ENCODE results near the gene EPN2. TPM values are rescaled to one million over a fixed set of nuclear protein-coding genes. Genes with fewer than 3 reads are reported as not detected.

The EPN2 gene
- total and polyA plus RNA-seq, 2 experiments from 2014 or later: 34.0 to 149 TPM

DNA sequence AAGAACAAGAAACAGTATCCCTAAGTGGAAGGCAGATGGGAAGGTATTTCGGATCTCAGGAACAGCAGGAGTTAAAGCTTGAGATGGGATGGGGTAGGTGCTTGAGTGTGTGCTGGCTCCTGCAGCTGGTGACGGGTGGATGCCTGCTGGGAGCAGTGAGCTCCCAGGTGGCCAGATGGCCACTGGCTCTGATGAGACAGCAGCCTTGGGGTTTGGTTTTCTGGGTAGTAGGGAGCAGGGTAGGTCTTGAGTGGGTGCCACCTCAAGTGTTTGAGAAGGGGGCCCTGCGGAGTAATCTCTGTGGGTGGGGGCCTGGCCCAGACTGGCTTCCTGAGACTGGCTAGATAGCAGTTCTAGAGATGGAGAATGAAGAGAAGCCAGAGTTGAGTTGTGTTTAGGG lies 10.3 kb downstream of the EPN2 start (continued):
- TF ChIP-seq, protein P1, sequence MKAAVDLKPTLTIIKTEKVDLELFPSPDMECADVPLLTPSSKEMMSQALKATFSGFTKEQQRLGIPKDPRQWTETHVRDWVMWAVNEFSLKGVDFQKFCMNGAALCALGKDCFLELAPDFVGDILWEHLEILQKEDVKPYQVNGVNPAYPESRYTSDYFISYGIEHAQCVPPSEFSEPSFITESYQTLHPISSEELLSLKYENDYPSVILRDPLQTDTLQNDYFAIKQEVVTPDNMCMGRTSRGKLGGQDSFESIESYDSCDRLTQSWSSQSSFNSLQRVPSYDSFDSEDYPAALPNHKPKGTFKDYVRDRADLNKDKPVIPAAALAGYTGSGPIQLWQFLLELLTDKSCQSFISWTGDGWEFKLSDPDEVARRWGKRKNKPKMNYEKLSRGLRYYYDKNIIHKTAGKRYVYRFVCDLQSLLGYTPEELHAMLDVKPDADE (IDR thresholded peaks at IDR 0.05): no peak
- TF ChIP-seq, protein P2, sequence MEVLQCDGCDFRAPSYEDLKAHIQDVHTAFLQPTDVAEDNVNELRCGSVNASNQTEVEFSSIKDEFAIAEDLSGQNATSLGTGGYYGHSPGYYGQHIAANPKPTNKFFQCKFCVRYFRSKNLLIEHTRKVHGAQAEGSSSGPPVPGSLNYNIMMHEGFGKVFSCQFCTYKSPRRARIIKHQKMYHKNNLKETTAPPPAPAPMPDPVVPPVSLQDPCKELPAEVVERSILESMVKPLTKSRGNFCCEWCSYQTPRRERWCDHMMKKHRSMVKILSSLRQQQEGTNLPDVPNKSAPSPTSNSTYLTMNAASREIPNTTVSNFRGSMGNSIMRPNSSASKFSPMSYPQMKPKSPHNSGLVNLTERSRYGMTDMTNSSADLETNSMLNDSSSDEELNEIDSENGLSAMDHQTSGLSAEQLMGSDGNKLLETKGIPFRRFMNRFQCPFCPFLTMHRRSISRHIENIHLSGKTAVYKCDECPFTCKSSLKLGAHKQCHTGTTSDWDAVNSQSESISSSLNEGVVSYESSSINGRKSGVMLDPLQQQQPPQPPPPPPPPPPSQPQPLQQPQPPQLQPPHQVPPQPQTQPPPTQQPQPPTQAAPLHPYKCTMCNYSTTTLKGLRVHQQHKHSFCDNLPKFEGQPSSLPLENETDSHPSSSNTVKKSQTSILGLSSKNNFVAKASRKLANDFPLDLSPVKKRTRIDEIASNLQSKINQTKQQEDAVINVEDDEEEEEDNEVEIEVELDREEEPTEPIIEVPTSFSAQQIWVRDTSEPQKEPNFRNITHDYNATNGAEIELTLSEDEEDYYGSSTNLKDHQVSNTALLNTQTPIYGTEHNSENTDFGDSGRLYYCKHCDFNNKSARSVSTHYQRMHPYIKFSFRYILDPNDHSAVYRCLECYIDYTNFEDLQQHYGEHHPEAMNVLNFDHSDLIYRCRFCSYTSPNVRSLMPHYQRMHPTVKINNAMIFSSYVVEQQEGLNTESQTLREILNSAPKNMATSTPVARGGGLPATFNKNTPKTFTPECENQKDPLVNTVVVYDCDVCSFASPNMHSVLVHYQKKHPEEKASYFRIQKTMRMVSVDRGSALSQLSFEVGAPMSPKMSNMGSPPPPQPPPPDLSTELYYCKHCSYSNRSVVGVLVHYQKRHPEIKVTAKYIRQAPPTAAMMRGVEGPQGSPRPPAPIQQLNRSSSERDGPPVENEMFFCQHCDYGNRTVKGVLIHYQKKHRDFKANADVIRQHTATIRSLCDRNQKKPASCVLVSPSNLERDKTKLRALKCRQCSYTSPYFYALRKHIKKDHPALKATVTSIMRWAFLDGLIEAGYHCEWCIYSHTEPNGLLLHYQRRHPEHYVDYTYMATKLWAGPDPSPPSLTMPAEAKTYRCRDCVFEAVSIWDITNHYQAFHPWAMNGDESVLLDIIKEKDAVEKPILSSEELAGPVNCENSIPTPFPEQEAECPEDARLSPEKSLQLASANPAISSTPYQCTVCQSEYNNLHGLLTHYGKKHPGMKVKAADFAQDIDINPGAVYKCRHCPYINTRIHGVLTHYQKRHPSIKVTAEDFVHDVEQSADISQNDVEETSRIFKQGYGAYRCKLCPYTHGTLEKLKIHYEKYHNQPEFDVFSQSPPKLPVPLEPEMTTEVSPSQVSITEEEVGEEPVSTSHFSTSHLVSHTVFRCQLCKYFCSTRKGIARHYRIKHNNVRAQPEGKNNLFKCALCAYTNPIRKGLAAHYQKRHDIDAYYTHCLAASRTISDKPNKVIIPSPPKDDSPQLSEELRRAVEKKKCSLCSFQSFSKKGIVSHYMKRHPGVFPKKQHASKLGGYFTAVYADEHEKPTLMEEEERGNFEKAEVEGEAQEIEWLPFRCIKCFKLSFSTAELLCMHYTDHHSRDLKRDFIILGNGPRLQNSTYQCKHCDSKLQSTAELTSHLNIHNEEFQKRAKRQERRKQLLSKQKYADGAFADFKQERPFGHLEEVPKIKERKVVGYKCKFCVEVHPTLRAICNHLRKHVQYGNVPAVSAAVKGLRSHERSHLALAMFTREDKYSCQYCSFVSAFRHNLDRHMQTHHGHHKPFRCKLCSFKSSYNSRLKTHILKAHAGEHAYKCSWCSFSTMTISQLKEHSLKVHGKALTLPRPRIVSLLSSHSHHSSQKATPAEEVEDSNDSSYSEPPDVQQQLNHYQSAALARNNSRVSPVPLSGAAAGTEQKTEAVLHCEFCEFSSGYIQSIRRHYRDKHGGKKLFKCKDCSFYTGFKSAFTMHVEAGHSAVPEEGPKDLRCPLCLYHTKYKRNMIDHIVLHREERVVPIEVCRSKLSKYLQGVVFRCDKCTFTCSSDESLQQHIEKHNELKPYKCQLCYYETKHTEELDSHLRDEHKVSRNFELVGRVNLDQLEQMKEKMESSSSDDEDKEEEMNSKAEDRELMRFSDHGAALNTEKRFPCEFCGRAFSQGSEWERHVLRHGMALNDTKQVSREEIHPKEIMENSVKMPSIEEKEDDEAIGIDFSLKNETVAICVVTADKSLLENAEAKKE (CRISPR knock-in tag; IDR thresholded peaks at IDR 0.05): no peak
- TF ChIP-seq EZH2phosphoT487 (IDR thresholded peaks at IDR 0.05; ENCODE audit: unreplicated experiment): no peak
- TF ChIP-seq CREB1 (CRISPR knock-in tag; IDR thresholded peaks at IDR 0.05; ENCODE audit: low read depth): no peak

DNA sequence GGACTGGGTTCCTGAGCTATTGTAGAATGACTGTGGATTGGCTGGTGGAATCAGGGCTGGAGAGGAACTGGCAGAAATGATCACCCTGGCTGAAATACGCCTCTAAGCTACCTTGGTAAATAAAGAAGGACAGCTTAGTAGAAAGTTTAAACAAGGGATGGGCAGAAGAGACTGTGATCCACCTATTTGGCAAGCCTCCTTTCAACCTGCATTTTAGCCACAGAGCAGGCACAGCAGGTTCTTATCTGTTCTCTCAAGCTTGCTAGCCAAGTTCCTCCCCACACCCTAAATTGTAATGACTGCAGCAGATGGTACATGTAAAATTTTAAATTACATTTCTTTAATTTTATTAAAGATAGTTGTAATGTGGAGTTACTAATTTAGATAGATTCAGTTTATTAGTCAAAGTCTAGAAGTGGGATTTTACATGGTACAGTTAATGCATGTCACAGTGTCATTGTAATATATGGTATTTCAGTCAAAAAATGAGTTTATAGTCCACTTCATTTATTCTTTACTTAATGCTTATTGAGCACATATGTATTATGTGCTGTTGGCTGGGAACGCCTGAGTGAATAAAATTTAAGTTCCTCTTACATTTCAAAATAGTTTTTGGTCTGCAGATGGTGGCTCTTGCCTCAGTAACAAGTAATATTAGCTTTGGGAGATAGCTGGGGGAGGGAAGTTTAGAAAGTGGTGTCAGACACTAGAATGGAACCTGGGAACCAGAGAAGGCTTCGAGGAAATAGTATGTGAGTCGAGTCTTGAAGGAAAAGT lies 11.2 kb downstream of the EPN2 start:
- peaks cover 5% of the 10 kb centered on the region for H3K27me3 Mint-ChIP-seq (ENCODE audit: insufficient read depth, low read depth, poor library complexity)
- peaks cover 8% of the 10 kb centered on the region for H3K9me3 Mint-ChIP-seq
- no peaks in the 10 kb centered on the region for H3K9me2 ChIP-seq (ENCODE audit: insufficient read depth)
- DNase-seq (ENCODE audit: low spot score): no peak
- ATAC-seq: no peak
- no peaks in the 10 kb centered on the region for H3K27me3 ChIP-seq (ENCODE audit: insufficient read depth)
- no peak overlapping the region for H3K4me3 Mint-ChIP-seq
- H3K4me1 ChIP-seq (ENCODE audit: insufficient read depth): no peaks in the 10 kb centered on the region; the same call in 1 of the 2 replicates
- H3K27ac Mint-ChIP-seq: no peak overlapping the region
- TF ChIP-seq, protein P1 (IDR thresholded peaks at IDR 0.05): no peak
- H3K36me3 ChIP-seq (ENCODE audit: insufficient read depth): no peaks in the 10 kb centered on the region
- peaks cover 10% of the 10 kb centered on the region; the same call in 2 of the 3 replicates for H3K36me3 Mint-ChIP-seq (ENCODE audit: low read depth)
- H3K27ac ChIP-seq (ENCODE audit: low read depth): no peak overlapping the region
- H3K4me3 ChIP-seq: no peak overlapping the region
- no peak overlapping the region for H2AFZ ChIP-seq
- H3F3A ChIP-seq (replicated peaks; ENCODE audit: low read depth): no peaks in the 10 kb centered on the region
- H4K20me1 ChIP-seq (replicated peaks; ENCODE audit: insufficient read depth): peaks cover 59% of the 10 kb centered on the region
- peaks cover 100% of the 10 kb centered on the region for H3K79me2 ChIP-seq (replicated peaks; ENCODE audit: insufficient read depth)
- H3K4me2 ChIP-seq: no peak overlapping the region
- peaks cover 27% of the 10 kb centered on the region for H3K4me1 Mint-ChIP-seq
